Left forelimb (tissue), 1 donor: ENCODE measurements around the gene CCDC74B.
"Not testable (repeated sequence)": the region's sequence is repeated elsewhere in the genome, so short reads cannot be mapped to it uniquely, and the experiment has no call there.

Source experiments
- DNase-seq: peaks from one replicate; pipeline ENCODE4 v3.0.0-alpha.2; 2018; ENCODE audit warnings: low spot score

Gene CCDC74B

GRCh38 chr2:130102597-130103363 lies 42.1 kb downstream of the CCDC74B start:
- not testable (repeated sequence) for DNase-seq
